ENCODE measurements around the gene PCSK2. TPM values are rescaled to one million over a fixed set of nuclear protein-coding genes. Genes with fewer than 3 reads are reported as not detected.
A peak's percentile ranks its signal among the peaks of the same experiment; 100 is the strongest.

The PCSK2 gene
- total and polyA plus RNA-seq, 2 of the 8 experiments (the other 6 are each of a cell fraction or from before 2014, with no cell fraction given) = 1.9 to 4.2 TPM

GRCh38 chr20:17339000-17339399 is 112.2 kb downstream of the PCSK2 start:
- no peak overlapping the region for H2BK120ac ChIP-seq (replicated peaks; ENCODE audit: low read depth, low read length)
- no peak overlapping the region for H3K14ac ChIP-seq (ENCODE audit: insufficient read length)
- no peak overlapping the region for H3K4me3 ChIP-seq (ENCODE audit: extremely low read depth in 1 of 4, insufficient read depth in 2 of 4, low read depth in 3 of 4, low read length in 4 of 4)
- ChIA-PET CTCF (ENCODE audit: partially characterized antibody) (interaction anchor here (1.0 to 1.1 kb wide), 3 partner anchors 8 to 523 kb away, joined by 3 to 4 read pairs (median 3); no protein-coding TSS in a partner anchor), POLR2A (ENCODE audit: partially characterized antibody) (no interaction called here)
- H2AFZ ChIP-seq (ENCODE audit: low read length) = peak overlapping the region; percentile 82
- no peaks in the 10 kb centered on the region for H3K79me2 ChIP-seq (ENCODE audit: control insufficient read depth in 1 of 2, insufficient read depth in 2 of 2, low read length in 2 of 2)
- FAIRE-seq = no peak
- no peak overlapping the region for H3K23ac ChIP-seq (ENCODE audit: insufficient read length)
- DNase-seq (ENCODE audit: low read depth in 1 of 2, low spot score in 2 of 2) = no peak
- no peak overlapping the region for H3K18ac ChIP-seq (ENCODE audit: extremely low read depth, low read length)
- no peaks in the 10 kb centered on the region for H3K9me3 ChIP-seq (ENCODE audit: insufficient read depth in 2 of 2, low read depth in 1 of 2, low read length in 1 of 2)
- no peak overlapping the region for H2BK5ac ChIP-seq (ENCODE audit: low read depth, low read length)
- no peak overlapping the region for H4K5ac ChIP-seq (ENCODE audit: insufficient read length, low read depth, low read length)
- H2BK15ac ChIP-seq (ENCODE audit: low read length) = no peak overlapping the region
- 84% methylated on average over 6 of the region's 6 CpGs; no CpG with 5 or more reads in 1 of the 2 experiments for WGBS, 2 experiments (ENCODE audit: extremely low coverage in 1 of 2, insufficient coverage in 1 of 2, insufficient read length in 1 of 2, insufficient replicate concordance in 2 of 2, low coverage in 1 of 2, low lambda C conversion rate in 2 of 2, missing lambda C conversion rate in 1 of 2)
- no peak overlapping the region for H4K8ac ChIP-seq (ENCODE audit: extremely low read depth, insufficient read depth, low read length)
- H3K9ac ChIP-seq (replicated peaks in 1 of 4; ENCODE audit: extremely low read depth in 1 of 4, low read depth in 3 of 4, low read length in 3 of 4) = no peak overlapping the region
- no peaks in the 10 kb centered on the region for H3K27me3 ChIP-seq (replicated peaks in 1 of 4; ENCODE audit: control insufficient read depth in 3 of 4, extremely low read depth in 1 of 4, insufficient read depth in 3 of 4, low read length in 3 of 4)
- no peak overlapping the region for H3K27ac ChIP-seq (ENCODE audit: low read depth, low read length)
- no peak overlapping the region for H2AK5ac ChIP-seq (ENCODE audit: low read depth, low read length)
- H2BK12ac ChIP-seq (ENCODE audit: low read depth, low read length) = no peak overlapping the region
- no peak overlapping the region for H4K91ac ChIP-seq (replicated peaks; ENCODE audit: insufficient read length, low read length)
- H3K79me1 ChIP-seq (ENCODE audit: low read depth, low read length) = no peaks in the 10 kb centered on the region
- no peaks in the 10 kb centered on the region for H3K4me1 ChIP-seq (replicated peaks in 1 of 4; ENCODE audit: control insufficient read depth in 3 of 4, insufficient read depth in 4 of 4, low read length in 3 of 4)
- H3K36me3 ChIP-seq (ENCODE audit: control insufficient read depth in 2 of 4, insufficient read depth in 4 of 4, low read length in 3 of 4) = no peaks in the 10 kb centered on the region
- no peak overlapping the region for H2BK20ac ChIP-seq (ENCODE audit: low read length)
- H3K4me2 ChIP-seq (ENCODE audit: insufficient read depth in 1 of 2, low read depth in 2 of 2, low read length in 2 of 2) = no peak overlapping the region
- H3K23me2 ChIP-seq (ENCODE audit: low read depth, low read length) = no peaks in the 10 kb centered on the region; the same call in 1 of the 2 replicates
- no peaks in the 10 kb centered on the region for H4K20me1 ChIP-seq (replicated peaks in 1 of 2; ENCODE audit: control insufficient read depth in 1 of 2, insufficient read depth in 2 of 2, low read length in 2 of 2)
- no peak overlapping the region for H3K4ac ChIP-seq (replicated peaks; ENCODE audit: insufficient read length, low read depth, low read length)
- no peak overlapping the region for H3K56ac ChIP-seq (replicated peaks; ENCODE audit: insufficient read length, low read depth, low read length)
- TF ChIP-seq RAD21 (IDR thresholded peaks at IDR 0.05 in 1 of 2, conservative IDR thresholded peaks at IDR 0.05 in 1 of 2; ENCODE audit: low read depth in 2 of 2, low read length in 2 of 2) = no peak
- TF ChIP-seq ATF2 (IDR thresholded peaks at IDR 0.05; ENCODE audit: low read length) = no peak
- no peak for TF ChIP-seq RXRA (IDR thresholded peaks at IDR 0.05; ENCODE audit: insufficient read depth, low read depth, low read length)
- TF ChIP-seq ZNF274 (IDR thresholded peaks at IDR 0.05; ENCODE audit: borderline replicate concordance, extremely low read depth, low read length) = no peak
- no peak for TF ChIP-seq SP4 (IDR thresholded peaks at IDR 0.05; ENCODE audit: low read length)
- no peak for TF ChIP-seq JUND (IDR thresholded peaks at IDR 0.05; ENCODE audit: low read length)
- TF ChIP-seq SRF (IDR thresholded peaks at IDR 0.05; ENCODE audit: low read depth, low read length) = no peak
- TF ChIP-seq CHD2 (IDR thresholded peaks at IDR 0.05; ENCODE audit: low read length) = no peak
- TF ChIP-seq KDM1A (IDR thresholded peaks at IDR 0.05; ENCODE audit: borderline replicate concordance, low read length) = no peak
- TF ChIP-seq ASH2L (IDR thresholded peaks at IDR 0.05; ENCODE audit: low read length) = no peak
- no peak for TF ChIP-seq BRCA1 (IDR thresholded peaks at IDR 0.05; ENCODE audit: low read depth, low read length)
- no peak for TF ChIP-seq RFX5 (IDR thresholded peaks at IDR 0.05; ENCODE audit: borderline replicate concordance, low read depth, low read length)
- no peak for TF ChIP-seq SIRT6 (IDR thresholded peaks at IDR 0.05; ENCODE audit: low read length)
- TF ChIP-seq TAF7 (optimal IDR thresholded peaks at IDR 0.05; ENCODE audit: borderline replicate concordance, low read depth, low read length) = no peak

All from H1 (cell line).